ENCODE measurements around the gene PLEK.
"Not testable (repeated sequence)": the region's sequence is repeated elsewhere in the genome, so short reads cannot be mapped to it uniquely, and the experiment has no call there.

Gene PLEK

DNA sequence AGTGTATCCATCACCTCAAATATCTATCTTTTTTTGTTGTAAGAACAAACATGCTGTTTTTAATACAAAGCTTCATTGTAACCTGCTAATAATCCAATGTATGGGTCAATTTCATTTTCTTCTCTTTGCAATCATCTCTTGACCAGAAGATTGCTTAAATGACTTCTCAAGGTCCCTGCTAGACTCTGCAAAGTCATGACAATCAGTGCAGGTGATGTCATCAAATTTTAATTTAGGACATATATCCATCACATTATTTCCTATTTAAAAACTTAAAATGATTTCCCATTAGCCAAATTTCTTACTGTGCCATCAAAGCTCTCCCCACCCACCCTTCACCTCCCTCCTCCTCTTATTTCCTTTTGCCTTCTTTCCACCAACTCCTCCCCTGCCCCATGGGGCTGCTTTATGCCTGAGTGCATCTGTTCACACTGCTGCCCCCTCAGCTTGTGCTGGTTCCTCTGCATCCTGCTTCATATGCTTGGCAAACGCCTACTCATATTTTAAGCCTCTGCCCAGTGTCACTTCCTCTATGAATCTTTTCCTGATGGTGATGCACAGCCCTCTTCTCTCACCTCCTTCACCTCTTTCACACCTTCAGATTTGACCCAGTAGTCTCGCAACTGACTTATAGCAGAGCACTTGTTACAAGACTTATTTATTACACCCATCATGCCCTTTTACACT lies 20.3 kb downstream of the PLEK start:
- DNase-seq (ENCODE audit: low spot score): no peak

DNA sequence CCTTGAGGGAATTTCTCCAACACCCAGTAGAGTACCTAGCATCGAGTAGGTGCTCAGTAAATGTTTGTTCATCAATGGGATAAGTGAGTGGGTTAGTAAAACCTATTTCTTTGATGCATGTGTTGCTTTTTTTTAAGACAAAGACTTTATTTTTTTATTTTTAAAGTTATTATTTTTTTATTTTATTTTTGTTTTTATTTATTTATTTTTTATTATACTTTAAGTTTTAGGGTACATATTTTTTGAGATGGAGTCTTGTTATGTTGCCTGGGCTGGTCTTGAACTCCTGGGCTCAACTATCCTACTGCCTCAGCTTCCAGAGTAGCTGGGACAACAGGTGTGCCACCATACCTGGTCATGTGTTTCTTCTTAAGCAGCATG lies 20.8 kb downstream of the PLEK start:
- DNase-seq (ENCODE audit: low spot score): no peak

DNA sequence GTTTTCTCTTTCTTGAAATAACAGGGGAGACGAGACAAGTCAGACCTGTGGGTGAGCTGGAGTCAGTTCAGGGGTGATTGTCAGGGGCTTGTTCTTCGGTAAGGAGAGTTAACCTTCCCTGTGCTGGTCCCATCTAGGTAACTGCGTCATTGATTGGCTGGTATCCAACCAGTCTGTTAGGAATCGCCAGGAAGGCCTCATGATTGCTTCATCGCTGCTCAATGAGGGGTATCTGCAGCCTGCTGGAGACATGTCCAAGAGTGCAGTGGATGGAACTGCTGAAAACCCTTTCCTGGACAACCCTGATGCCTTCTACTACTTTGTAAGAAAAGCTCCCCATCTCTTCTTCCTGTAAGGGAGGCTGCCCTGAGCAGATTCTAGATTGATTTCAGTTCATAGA lies 21.3 kb downstream of the PLEK start:
- no peak for DNase-seq (ENCODE audit: low spot score)

DNA sequence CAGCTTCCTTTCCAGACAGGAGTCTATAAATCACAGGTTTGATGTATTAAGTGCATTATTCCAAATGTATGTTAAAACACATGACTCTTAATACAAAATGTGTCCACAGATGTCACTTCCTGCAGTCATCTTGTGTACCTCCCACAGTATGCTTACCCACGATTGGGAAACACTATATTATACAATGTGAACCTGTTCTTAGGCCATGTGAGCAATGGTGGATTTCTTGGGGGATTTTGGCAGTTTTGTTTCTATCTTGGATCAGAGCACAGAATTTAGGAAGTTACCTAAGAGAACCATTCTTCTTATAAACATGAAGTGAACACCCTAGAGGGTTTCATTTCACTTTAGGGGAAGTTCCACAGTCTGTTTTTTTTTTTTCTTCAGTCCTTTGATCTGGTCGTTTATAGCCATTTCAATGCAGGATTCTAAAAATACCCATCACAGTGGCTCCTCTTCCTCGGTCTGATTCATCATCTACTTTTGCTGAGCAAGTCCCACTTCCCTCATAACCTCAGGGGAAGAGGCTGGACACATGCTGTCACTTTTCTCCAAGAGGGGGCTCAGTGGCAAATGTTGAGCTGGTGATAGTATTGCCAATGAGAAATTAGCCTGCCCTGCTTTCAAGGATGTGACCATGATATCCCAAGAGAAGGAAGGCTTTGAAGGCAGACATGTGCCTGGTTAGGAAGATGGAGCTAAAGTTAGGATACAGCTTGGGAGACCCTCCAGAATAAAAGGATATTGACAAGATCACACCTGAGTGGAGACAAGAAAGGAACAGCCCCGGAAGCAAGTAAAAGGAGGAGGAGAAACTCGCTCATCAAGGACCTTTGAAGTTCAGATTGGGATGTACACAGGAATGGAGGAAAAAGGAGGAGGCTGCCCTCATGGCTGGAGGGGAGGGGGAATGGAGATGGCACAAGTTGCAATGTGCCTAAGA lies 22.6 kb downstream of the PLEK start:
- DNase-seq (ENCODE audit: low spot score): no peak

DNA sequence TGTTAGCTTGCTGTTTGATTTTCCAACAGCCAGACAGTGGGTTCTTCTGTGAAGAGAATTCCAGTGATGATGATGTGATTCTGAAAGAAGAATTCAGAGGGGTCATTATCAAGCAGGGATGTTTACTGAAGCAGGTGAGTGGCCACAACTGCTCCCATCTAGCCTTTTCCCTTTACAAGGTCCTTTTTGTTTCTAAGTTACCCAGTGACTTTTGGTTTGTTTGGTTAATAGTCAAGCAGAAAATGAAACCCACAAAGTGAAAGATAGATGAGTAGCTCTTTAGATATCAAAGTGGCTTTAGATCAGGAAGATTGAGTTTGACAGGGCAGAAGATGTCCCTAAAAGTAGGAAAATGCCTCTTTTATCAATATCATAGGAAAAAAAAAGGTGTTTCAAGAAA lies 23.3 kb downstream of the PLEK start:
- DNase-seq (ENCODE audit: low spot score): no peak

DNA sequence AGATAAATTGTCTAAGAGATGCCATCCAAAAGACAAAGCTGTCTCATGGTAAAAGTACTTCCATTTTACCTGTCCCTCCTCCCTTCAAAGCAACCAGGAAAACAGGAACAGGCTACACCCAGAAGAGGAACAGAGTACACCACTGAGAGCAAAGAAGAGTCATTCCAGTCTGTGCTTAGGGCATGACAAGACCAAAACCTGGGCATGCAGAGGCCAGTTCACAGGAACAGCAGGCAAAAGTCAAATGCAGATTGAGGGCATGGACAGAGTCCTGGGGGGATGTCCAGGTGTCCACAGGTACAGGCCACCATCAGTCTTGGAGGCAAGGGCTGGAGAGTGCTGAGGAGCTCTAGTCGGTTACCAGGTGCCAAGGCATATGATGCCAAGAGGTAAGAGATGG lies 23.7 kb downstream of the PLEK start:
- DNase-seq (ENCODE audit: low spot score): no peak

DNA sequence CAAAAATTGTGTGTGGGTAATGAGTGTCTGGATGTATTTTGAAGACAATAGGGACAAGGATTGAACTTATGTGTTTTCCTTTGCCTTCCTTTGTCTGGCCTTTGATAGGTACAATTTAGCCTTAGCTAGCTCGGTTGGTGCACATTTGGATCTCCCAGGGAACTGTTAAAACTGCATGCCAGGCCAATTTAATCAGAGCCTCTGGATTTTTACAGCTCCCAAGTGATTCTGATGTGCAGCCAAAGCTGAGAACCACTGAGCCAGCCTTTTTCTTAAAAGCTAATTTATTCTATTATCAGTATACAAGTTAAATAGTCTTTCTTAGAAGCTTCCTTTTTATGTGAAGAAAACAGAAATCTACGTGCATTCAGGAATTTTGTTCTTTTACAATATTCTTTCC lies 25.0 kb downstream of the PLEK start:
- no peak for DNase-seq (ENCODE audit: low spot score)

DNA sequence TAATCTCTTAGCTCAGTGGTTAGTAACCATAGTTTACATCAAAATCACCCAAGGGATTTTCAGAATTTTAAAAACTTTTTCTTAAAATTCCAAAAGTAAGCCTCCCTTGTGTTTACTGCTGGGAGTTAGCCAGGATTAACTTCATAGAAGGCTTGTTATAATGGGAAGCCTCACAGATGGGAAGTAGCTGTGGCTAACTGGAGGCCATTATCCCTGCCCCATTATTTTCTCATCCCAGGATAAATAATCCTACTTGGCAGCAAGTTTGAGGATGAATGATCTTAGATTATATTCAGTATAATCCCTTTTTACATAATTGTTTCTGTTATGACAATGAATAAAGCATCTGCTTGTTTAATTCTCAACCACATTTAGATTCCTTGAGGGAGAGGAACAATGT lies 25.5 kb downstream of the PLEK start:
- DNase-seq (ENCODE audit: low spot score): no peak

DNA sequence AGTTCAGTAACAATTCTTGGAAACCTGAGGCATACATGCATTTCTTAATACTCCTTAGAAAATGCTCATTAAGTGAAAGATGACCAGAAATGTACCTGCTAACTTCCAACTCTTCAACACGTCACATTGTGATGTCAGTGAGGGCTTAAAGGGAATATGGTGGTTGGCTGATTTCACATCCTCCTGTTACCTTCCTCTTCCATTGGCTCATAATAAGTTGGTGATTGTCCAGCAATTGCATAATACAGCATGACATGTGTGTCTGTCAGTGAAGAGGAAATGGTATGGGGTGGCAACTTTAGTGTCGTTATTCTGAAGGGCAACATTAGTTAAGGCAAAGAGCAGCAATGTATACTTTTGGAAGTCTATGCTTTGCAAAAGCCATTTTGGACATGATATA lies 26.0 kb downstream of the PLEK start:
- DNase-seq (ENCODE audit: low spot score): no peak

DNA sequence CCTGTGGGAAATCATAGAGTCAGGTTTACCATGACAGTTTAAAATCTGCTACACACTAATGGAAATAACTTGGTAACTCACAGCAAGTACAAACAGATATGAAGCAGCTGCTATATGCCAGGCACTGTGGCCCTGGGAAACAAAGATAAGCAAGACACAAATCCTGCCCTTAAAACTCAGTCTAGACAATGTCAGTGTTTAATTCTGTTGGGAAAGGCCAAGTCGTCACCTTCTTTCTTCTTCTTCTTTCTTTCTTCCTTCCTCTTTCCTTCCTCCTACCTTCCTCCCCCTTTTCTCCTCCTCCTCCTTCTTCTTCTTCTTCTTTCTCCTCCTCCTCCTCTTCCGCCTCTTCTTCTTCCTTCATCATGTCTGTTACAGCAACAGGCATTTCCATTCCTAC lies 26.8 kb downstream of the PLEK start:
- DNase-seq (ENCODE audit: low spot score): no peak

DNA sequence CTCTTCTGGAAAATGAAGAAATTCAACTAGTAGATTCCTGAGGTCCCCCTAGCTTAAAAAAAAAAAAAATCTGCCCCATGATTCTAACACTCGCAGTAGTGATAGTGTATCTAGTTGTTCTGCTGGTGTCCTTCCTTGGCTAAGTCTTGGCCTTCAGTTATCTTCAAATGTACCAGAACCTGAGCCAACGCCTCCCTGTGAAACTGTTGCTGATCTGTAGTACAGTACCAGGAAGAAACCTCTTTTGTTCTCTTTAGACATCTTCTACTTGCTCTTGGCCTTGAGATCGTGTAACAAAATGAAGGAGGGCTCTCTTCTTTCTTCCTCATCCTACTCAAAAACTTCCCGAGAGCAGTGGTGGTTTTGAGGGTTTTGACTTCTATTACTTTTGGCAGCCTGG lies 31.0 kb downstream of the PLEK start:
- DNase-seq (ENCODE audit: low spot score): no peak

DNA sequence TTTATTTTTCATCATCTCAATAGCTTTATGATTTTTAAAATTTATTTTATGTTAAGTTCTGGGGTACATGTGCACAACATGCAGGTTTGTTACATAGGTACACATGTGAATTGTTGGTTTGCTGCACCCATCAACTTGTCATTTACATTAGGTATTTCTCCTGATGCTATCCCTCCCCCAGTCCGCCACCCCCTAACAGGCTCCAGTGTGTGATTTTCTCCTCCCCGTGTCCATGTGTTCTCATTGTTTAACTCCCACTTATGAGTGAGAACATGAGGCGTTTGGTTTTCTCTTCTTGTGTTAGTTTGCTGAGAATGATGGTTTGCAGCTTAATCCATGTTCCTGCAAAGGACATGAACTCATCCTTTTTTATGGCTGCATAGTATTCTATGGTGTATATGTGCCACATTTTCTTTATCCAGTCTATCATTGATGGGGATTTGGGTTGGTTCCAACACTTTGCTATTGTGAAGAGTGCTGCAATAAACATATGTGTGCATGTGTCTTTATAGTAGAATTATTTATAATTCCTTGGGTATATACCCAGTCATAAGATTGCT lies 32.7 kb downstream of the PLEK start:
- not testable (repeated sequence) for DNase-seq (ENCODE audit: low spot score)

DNA sequence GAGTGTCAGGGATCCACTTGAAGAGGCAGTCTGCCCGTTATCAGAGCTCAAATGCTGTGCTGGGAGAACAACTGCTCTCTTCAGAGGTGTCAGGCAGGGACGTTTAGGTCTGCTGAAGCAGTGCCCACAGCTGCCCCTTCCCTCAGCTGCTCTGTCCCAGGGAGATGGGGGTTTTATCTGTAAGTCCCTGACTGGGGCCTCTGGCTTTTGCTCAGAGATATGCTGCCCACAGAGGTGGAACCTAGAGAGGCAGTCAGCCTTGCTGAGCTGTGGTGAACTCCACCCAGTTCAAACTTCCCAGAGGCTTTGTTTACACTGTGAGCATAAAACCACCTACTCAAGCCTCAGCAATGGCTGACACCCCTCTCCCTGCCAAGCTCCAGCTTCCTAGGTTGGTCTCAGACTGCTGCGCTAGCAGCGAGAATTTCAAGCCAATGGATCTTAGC lies 38.1 kb downstream of the PLEK start:
- no peak for DNase-seq (ENCODE audit: low spot score)

DNA sequence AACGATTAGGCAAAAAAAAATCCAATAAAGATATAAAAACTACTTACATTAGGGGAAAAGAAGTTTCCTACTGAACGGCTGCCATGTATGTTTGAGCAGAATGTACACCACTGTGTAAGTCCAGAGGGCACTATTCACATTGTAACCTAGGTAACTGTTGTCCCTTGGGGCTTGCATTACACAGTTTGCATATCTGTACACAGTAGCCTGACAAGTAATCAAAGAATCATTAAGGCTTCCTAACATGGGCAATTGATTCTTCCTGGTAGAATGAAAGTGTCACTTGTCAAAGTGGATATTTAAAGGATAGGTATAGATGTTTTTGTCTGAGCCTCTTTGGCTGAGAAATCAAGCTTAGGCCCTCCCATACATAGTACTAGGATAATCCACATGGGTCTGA lies 39.1 kb downstream of the PLEK start:
- DNase-seq (ENCODE audit: low spot score): no peak

DNA sequence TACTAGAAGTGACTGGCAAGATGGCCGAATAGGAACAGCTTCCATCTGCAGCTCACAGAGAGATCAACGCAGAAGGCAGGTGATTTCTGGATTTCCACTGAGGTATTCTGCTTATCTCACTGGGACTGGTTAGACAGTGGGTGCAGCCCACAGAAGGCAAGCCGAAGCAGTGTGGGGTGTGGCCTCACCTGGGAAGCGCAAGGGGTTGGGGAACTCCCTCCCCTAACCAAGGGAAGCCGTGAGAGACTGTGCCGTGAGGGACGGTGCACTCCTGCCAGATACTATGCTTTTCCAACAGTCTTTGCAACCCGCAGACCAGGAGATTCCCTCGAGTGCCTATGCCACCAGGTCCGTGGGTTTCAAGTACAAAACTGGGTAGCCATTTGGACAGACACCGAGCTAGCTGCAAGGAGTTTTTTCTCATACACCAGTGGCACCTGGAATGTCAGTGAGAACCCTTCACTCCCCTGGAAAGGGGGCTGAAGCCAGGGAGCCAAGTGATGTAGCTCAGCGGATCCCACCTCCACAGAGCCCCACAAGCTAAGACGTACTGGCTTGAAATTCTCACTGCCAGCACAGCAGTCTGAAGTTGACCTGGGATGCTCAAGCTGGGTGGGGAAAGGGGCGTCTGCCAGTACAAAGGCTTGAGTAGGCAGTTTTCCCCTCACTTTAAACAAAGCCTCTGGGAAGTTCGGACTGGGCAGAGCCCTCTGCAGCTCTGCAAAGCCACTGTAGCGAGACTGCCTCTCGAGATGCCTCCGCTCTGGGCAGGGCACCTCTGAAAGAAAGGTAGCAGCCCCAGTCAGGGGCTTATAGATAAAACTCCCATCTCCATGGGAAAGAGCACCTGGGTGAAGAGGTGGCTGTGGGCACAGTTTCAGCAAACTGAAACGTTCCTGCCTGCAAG lies 40.1 kb downstream of the PLEK start:
- no peak for DNase-seq (ENCODE audit: low spot score)

DNA sequence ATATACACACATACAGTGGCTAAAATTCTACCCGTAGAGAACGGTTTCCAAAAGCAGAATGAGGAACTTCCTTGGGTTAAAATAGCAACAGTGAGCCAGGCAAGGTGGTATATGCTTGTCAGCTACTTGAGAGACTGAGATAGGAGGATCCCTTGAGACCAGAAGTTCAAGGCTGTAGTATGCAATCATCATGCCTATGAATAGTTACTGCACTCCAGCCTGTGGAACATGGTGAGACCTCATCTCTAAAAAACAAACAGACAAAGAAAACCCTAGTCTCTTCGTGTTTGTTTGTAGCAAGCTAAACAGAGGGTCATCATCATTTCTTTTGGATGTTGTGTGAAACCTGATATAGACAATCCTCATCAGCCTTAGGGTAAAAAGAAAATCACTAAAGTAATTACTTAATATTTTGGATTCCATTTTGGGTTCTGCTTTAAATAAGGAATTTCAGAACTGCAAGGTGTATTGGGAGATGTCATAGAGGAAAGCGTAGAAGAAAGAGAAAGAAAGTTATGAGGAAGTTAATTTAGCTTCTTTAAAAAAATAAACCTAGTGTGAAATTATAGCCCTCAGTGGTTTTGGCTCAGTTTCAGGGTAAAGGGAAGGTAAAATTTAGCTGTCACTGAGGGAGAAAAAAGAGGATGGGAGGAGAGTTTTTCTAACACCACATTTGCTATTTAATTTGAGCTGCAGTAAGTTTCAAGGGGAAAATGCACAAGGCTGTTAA lies 46.5 kb downstream of the PLEK start:
- DNase-seq (ENCODE audit: low spot score): no peak

DNA sequence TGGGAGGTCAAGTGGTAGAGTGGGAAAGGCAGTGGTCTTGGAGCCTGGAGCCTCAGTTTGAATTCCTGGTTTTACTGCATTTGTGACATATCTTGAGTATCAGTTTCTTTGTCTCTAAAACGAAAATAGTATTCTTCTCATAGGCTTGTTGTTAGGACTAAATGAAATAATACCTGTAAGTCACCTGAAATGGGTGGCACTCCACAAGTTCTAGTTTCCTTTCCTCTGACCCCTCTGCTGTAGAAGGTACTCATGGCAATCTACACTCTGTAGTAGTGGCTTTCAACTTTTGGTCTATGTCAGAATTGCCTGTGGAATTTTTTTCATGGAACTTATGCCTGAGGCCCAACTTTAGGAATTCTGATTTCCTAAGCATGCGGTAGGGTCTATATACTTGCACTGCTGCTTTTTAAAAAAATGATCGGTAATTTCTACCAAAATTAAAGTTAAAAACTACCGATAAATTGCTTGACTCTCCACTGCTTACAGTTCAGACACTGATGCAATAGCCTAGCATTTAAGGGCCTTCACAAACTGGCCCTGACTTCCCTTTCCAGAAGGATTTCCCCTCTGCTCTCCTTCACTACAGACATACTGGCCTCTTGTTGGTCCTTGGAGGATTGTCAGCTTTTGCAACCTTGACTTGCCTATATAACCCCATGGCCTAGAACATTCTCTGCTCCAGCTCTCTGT lies 47.2 kb downstream of the PLEK start:
- DNase-seq (ENCODE audit: low spot score): no peak

DNA sequence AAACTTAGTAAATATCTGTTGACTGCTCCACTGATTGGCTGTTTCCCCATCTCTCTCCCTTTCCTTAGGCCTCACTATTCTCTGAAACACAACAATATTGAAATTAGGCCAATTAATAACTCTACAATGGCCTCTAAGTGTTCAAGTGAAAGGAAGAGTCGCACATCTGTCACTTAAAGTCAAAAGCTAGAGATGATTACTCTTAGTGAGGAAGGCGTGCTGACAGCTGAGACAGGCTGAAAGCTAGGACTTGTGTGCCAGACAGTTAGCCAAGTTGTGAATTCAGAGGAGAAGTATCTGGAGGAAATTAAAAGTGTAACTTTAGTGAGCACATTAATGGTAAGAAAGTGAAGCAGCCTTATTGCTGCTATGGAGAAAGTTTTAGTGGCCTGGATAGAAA lies 48.4 kb downstream of the PLEK start:
- no peak for DNase-seq (ENCODE audit: low spot score)

DNA sequence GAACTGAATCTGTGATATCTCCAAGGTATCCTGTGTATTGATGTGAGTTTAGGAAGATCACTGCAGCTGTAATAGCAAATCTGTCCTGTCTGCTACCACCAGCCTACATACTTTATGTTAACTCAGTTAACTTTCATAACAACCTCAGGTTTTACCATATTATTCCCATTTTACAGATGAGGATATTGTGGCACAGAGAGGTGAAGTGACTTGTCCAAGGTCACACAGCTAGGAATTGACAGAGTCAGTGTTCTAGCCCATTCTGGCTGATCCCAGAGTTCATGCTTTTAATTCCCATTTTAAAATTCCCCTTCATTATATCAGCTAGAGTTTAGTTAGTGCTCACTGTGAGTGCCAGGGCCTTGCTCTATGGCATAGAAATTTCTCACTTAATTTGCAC lies 49.4 kb downstream of the PLEK start:
- DNase-seq (ENCODE audit: low spot score): no peak

DNA sequence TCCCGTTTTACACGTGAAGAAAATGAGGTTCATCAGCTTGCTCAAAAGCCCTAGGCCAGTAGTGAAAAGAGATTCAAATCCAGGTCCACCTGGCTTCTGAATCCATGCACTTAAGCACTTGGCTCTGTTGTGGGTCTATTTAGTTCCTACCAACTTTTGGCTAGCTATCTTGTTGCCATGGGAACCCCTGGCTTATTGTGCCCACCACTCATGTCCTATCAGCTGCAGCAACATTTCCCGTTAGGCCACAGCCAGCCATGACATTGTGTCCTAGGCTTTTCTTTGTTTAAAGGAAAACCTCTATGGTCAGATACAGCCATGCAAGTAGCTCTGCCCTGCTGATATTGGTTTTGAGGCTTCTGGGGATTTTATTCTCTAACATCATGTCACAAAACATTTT lies 49.8 kb downstream of the PLEK start:
- no peak for DNase-seq (ENCODE audit: low spot score)

DNA sequence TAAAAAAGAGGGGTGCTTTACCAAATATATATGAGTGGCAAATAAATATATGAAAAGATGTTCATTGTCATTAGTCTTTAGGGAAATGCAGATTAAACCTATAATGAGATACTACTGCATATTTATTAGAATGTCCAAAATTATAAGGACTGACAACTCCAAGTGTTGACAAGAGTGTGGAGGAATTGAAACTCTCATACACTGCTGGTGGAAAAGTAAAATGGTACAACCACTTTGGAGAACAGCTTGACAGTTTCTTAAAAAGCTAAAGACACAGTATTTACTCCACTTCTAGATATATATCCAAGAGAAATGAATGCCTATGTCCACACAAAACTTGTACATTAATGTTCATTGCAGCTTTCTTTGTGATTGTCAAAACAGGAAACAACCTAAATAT lies 50.4 kb downstream of the PLEK start:
- no peak for DNase-seq (ENCODE audit: low spot score)

Data from HuH-7 (cell line).